A204.1 (cell line): ENCODE measurements around the gene ABCC12.

Source experiments
- FAIRE-seq: peaks from 2 replicates; lab custom pipeline; 2012; peaks lifted over from hg19 to GRCh38; lab: Jason Lieb, UNC

ABCC12 gene

GRCh38 chr16:48131201-48131935, 24.4 kb downstream of the ABCC12 start:
- FAIRE-seq, result no peak

- FAIRE-seq, result no peak
Observed at GRCh38 chr16:48129926-48130325, 25.9 kb downstream of the ABCC12 start.

GRCh38 chr16:48128769-48129168, 27.0 kb downstream of the ABCC12 start:
- FAIRE-seq, result no peak

GRCh38 chr16:48126801-48127644, 28.8 kb downstream of the ABCC12 start:
- no peak for FAIRE-seq

- FAIRE-seq, result no peak
Observed at GRCh38 chr16:48125888-48126287, 29.9 kb downstream of the ABCC12 start.

- FAIRE-seq, result no peak
Observed at GRCh38 chr16:48124266-48124665, 31.5 kb downstream of the ABCC12 start.

GRCh38 chr16:48123104-48123788, 32.5 kb downstream of the ABCC12 start:
- no peak for FAIRE-seq

- FAIRE-seq, result no peak
Observed at GRCh38 chr16:48121276-48121675, 34.5 kb downstream of the ABCC12 start.

- no peak for FAIRE-seq
Observed at GRCh38 chr16:48118841-48119240, 37.0 kb downstream of the ABCC12 start.

- no peak for FAIRE-seq
Observed at GRCh38 chr16:48117217-48118105, 38.3 kb downstream of the ABCC12 start.

- no peak for FAIRE-seq
Observed at GRCh38 chr16:48115299-48115698, 40.5 kb downstream of the ABCC12 start.

- no peak for FAIRE-seq
Observed at GRCh38 chr16:48114410-48114809, 41.4 kb downstream of the ABCC12 start.

GRCh38 chr16:48113471-48113870, 42.3 kb downstream of the ABCC12 start:
- no peak for FAIRE-seq

GRCh38 chr16:48113001-48113400, 42.8 kb downstream of the ABCC12 start:
- FAIRE-seq, result no peak

GRCh38 chr16:48112600-48112999, 43.2 kb downstream of the ABCC12 start:
- no peak for FAIRE-seq

GRCh38 chr16:48110982-48111381, 44.8 kb downstream of the ABCC12 start:
- FAIRE-seq, result no peak

- no peak for FAIRE-seq
Observed at GRCh38 chr16:48110000-48110399, 45.8 kb downstream of the ABCC12 start.

- no peak for FAIRE-seq
Observed at GRCh38 chr16:48109475-48109874, 46.3 kb downstream of the ABCC12 start.

GRCh38 chr16:48106446-48106845, 49.3 kb downstream of the ABCC12 start:
- no peak for FAIRE-seq
